Measurements from ENCODE around the gene APBB2.
"Not testable (repeated sequence)": the region's sequence is repeated elsewhere in the genome, so short reads cannot be mapped to it uniquely, and the experiment has no call there.

Gene APBB2

GRCh38 chr4:41060352-41061334 is 153.7 kb downstream of the APBB2 start:
- peak; percentile 24 for DNase-seq

- not testable (repeated sequence) for DNase-seq
These were observed 154.9 kb downstream of the APBB2 start for GRCh38 chr4:41059411-41059810.

- peak; percentile 36 for DNase-seq
These were observed 155.9 kb downstream of the APBB2 start for GRCh38 chr4:41058426-41058825.

GRCh38 chr4:41057467-41057866 is 156.9 kb downstream of the APBB2 start:
- DNase-seq = no peak

- DNase-seq = no peak
These were observed 162.1 kb downstream of the APBB2 start for GRCh38 chr4:41052287-41052686.

- DNase-seq = no peak
These were observed 163.2 kb downstream of the APBB2 start for GRCh38 chr4:41050880-41051775.

- no peak for DNase-seq
These were observed 164.2 kb downstream of the APBB2 start for GRCh38 chr4:41050116-41050515.

GRCh38 chr4:41049176-41049575 is 165.2 kb downstream of the APBB2 start:
- DNase-seq = not testable (repeated sequence)

GRCh38 chr4:41044791-41045190 is 169.6 kb downstream of the APBB2 start:
- DNase-seq = no peak

- no peak for DNase-seq
These were observed 170.2 kb downstream of the APBB2 start for GRCh38 chr4:41044165-41044564.

- DNase-seq = no peak
These were observed 170.9 kb downstream of the APBB2 start for GRCh38 chr4:41043465-41043864.

GRCh38 chr4:41041551-41041950 is 172.8 kb downstream of the APBB2 start:
- DNase-seq = no peak

GRCh38 chr4:41039317-41039716 is 175.0 kb downstream of the APBB2 start:
- no peak for DNase-seq

- no peak for DNase-seq
These were observed 176.0 kb downstream of the APBB2 start for GRCh38 chr4:41038304-41038703.

- no peak for DNase-seq
These were observed 185.2 kb downstream of the APBB2 start for GRCh38 chr4:41029098-41029497.

- no peak for DNase-seq
These were observed 185.8 kb downstream of the APBB2 start for GRCh38 chr4:41028392-41029076.

GRCh38 chr4:41026971-41027370 is 187.4 kb downstream of the APBB2 start:
- no peak for DNase-seq

- DNase-seq = no peak
These were observed 188.5 kb downstream of the APBB2 start for GRCh38 chr4:41025824-41026223.

GRCh38 chr4:41024556-41025491 is 189.5 kb downstream of the APBB2 start:
- DNase-seq = peak; percentile 14

- peak; percentile 96 for DNase-seq
These were observed 192.2 kb downstream of the APBB2 start for GRCh38 chr4:41022116-41022515.

GRCh38 chr4:41015016-41015675 is 199.2 kb downstream of the APBB2 start:
- DNase-seq = no peak

Data from fibroblast of skin of scalp (primary cell).